CD4-positive, alpha-beta T cell (primary cell): ENCODE measurements around the gene FTCDNL1. TPM values are rescaled to one million over a fixed set of nuclear protein-coding genes. Genes with fewer than 3 reads are reported as not detected.

Experiments
- ATAC-seq: fragments of 200-7000 bp; cut with Tn5 transposase; one replicate; pipeline ENCODE4 v1.10.0; 2022; ENCODE audit warnings: mild to moderate bottlenecking; ENCODE audit not compliant: poor library complexity
- CTCF ChIA-PET: fragments of 350-600 bp; sonication (Branson Sonifier 250); formaldehyde crosslinking; loops from one replicate; lab custom pipeline; 2021; ENCODE audit warnings: antibody characterized with exemption, inconsistent platforms; lab: Charles Lee
- POLR2A ChIA-PET: fragments of 350-600 bp; sonication (Branson Sonifier 250); formaldehyde crosslinking; loops from one replicate; lab custom pipeline; 2021; ENCODE audit warnings: antibody characterized with exemption, inconsistent platforms; lab: Charles Lee
- DNase-seq, 14 experiments: peaks; one replicate each; pipeline ENCODE4 v3.0.0-alpha.2; 2013 to 2020; ENCODE audit warnings: mixed read lengths in 2 of 14
- H3K27ac ChIP-seq, 2 donors: one replicate each; pipeline versions ENCODE4 v1.5.1 to v1.7.0; 2013; ENCODE audit warnings: low read length in 2 of 2, low read depth in 1 of 2, mild to moderate bottlenecking in 1 of 2
- H3K27me3 ChIP-seq, 2 experiments: 1 replicate in 1 of 2; 2 replicates in 1 of 2; pipeline versions ENCODE4 v1.6.1 to v1.7.0; 2013; ENCODE audit warnings: low read length in 2 of 2, control low read depth in 1 of 2, mild to moderate bottlenecking in 1 of 2, moderate library complexity in 1 of 2; ENCODE audit not compliant: insufficient read depth in 2 of 2, control insufficient read depth in 1 of 2
- H3K36me3 ChIP-seq: one replicate; pipeline ENCODE4 v1.6.1; 2013; ENCODE audit warnings: low read length, control low read depth; ENCODE audit not compliant: insufficient read depth
- H3K4me1 ChIP-seq: one replicate; pipeline ENCODE4 v1.6.1; 2013; ENCODE audit warnings: low read length, control low read depth; ENCODE audit not compliant: insufficient read depth
- H3K4me3 ChIP-seq: one replicate; pipeline ENCODE4 v1.5.1; 2013; ENCODE audit warnings: mild to moderate bottlenecking, low read length, moderate library complexity
- H3K9me3 ChIP-seq, 2 experiments: 1 replicate in 1 of 2; 2 replicates in 1 of 2; pipeline versions ENCODE4 v1.6.1 to v1.7.0; 2013; ENCODE audit warnings: low read length in 2 of 2, mild to moderate bottlenecking in 2 of 2, control low read depth in 1 of 2, moderate library complexity in 1 of 2; ENCODE audit not compliant: control insufficient read depth in 1 of 2, insufficient read depth in 1 of 2
- H3K27ac Mint-ChIP-seq: one replicate; pipeline ENCODE4 v1.8.0; 2020; ENCODE audit warnings: mixed read lengths
- H3K27me3 Mint-ChIP-seq: one replicate; pipeline ENCODE4 v1.8.0; 2021; ENCODE audit warnings: mixed read lengths
- H3K36me3 Mint-ChIP-seq: one replicate; pipeline ENCODE4 v1.8.0; 2021; ENCODE audit warnings: low read depth, mixed read lengths
- H3K4me1 Mint-ChIP-seq: one replicate; pipeline ENCODE4 v1.8.0; 2021; ENCODE audit warnings: low read depth, mixed read lengths
- H3K4me3 Mint-ChIP-seq: one replicate; pipeline ENCODE4 v1.8.0; 2020; ENCODE audit warnings: mild to moderate bottlenecking, mixed read lengths
- H3K9me3 Mint-ChIP-seq: one replicate; pipeline ENCODE4 v1.8.0; 2020; ENCODE audit warnings: mixed read lengths
- CTCF ChIP-seq: fragments of 200-600 bp; IDR thresholded peaks from one replicate; pipeline ENCODE4 v1.8.0; 2022; ENCODE audit warnings: antibody characterized with exemption, mild to moderate bottlenecking
- intact Hi-C, 2 experiments: fragments of 100-400 bp; cut with DNase I in 1 of 2; cut with micrococcal nuclease in 1 of 2; formaldehyde crosslinking; loops; one replicate each; pipeline versions ENCODE4 v1.15.1 to v1.9.0; 2023 to 2025; cut with DNase I, micrococcal nuclease
- total RNA-seq, 174 experiments: library from RNA in 2 of 174; stranded (reverse) in 2 of 174; gene quantifications; one replicate each; pipeline ENCODE4 v1.2.3 and lab custom pipeline; 2021 to 2026

Gene FTCDNL1
- total RNA-seq, 2 experiments from 2014 or later: 0.78 to 1.3 TPM

DNA sequence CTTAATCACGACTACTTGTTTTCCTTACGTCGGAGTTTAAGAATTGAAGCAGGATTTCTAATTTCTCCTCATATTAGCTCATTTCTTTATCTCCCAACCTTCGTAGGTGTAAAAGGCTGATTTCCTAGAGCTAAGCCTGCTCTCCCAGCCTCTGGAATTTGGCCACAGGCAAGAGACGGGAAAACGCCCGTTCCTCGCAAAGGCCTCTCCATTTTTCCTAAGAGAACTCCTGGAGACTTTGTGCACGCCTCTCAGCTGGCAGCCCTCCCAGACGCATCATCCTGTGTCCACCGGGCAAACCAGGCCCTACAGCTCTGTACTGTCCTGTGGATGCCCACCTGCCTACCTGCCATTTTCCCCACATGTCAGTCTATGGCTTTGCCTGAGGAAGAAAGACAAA lies 106.3 kb downstream of the FTCDNL1 start:
- Mint-ChIP-seq H3K27ac (no peak overlapping the region), H3K36me3 (no peaks in the 10 kb centered on the region), H3K27me3 (peaks cover 33% of the 10 kb centered on the region), H3K4me1 (peaks cover 4% of the 10 kb centered on the region), H3K9me3 (no peaks in the 10 kb centered on the region), H3K4me3 (no peak overlapping the region)
- Histone ChIP-seq H3K4me3 (no peak overlapping the region), H3K36me3 (no peaks in the 10 kb centered on the region), H3K4me1 (peaks cover 4% of the 10 kb centered on the region), H3K27ac (no peak overlapping the region), H3K9me3 (no peaks in the 10 kb centered on the region), H3K27me3 (peaks cover 0 to 4% of the 10 kb centered on the region in 2 experiments)
- CTCF ChIA-PET: no interaction called here
- POLR2A ChIA-PET: no interaction called here
- ATAC-seq: no peak
- TF ChIP-seq CTCF: no peak
- intact Hi-C loops: no loop called here
- DNase-seq: no peak

- CTCF ChIA-PET: no interaction called here
- Histone ChIP-seq H3K36me3 (no peaks in the 10 kb centered on the region), H3K4me3 (no peak overlapping the region), H3K27me3 (peaks cover 0 to 8% of the 10 kb centered on the region in 2 experiments), H3K4me1 (peaks cover 6% of the 10 kb centered on the region), H3K9me3 (no peaks in the 10 kb centered on the region), H3K27ac (no peak overlapping the region)
- no peak overlapping the region for H3K4me3 Mint-ChIP-seq
- no peaks in the 10 kb centered on the region for H3K9me3 Mint-ChIP-seq
- ATAC-seq: no peak
- H3K4me1 Mint-ChIP-seq: peaks cover 6% of the 10 kb centered on the region
- intact Hi-C loops: no loop called here
- no peaks in the 10 kb centered on the region for H3K36me3 Mint-ChIP-seq
- no peak overlapping the region for H3K27ac Mint-ChIP-seq
- TF ChIP-seq CTCF: no peak
- peaks cover 34% of the 10 kb centered on the region for H3K27me3 Mint-ChIP-seq
- no peak for DNase-seq
- POLR2A ChIA-PET: no interaction called here
Observed at GRCh38 chr2:199744260-199744659, 106.7 kb downstream of the FTCDNL1 start.

GRCh38 chr2:199743415-199744120 lies 107.4 kb downstream of the FTCDNL1 start:
- no peak for TF ChIP-seq CTCF
- Histone ChIP-seq H3K9me3 (no peaks in the 10 kb centered on the region), H3K4me1 (peaks cover 6% of the 10 kb centered on the region), H3K4me3 (no peak overlapping the region), H3K27ac (no peak overlapping the region), H3K36me3 (no peaks in the 10 kb centered on the region), H3K27me3 (peaks cover 0 to 8% of the 10 kb centered on the region in 2 experiments)
- intact Hi-C loops: no loop called here
- Mint-ChIP-seq H3K27me3 (peaks cover 34% of the 10 kb centered on the region), H3K4me1 (peaks cover 6% of the 10 kb centered on the region), H3K27ac (no peak overlapping the region), H3K9me3 (no peaks in the 10 kb centered on the region), H3K4me3 (no peak overlapping the region), H3K36me3 (no peaks in the 10 kb centered on the region)
- ChIA-PET POLR2A (no interaction called here), CTCF (no interaction called here)
- ATAC-seq: no peak
- DNase-seq: no peak
